GM21717 (cell line): ENCODE measurements around the gene ZNF19.
A peak's percentile ranks its signal among the peaks of the same experiment; 100 is the strongest.

ENCODE experiments used
- ATAC-seq: cut with Tn5 transposase; IDR thresholded peaks from one replicate; pipeline ENCODE4 v1.9.1; 2021; ENCODE audit warnings: mild to moderate bottlenecking, moderate library complexity; ENCODE audit not compliant: unreplicated experiment

The ZNF19 gene

GRCh38 chr16:71491054-71491453 is 1.9 kb upstream of the ZNF19 start:
- no peak for ATAC-seq

- ATAC-seq: no peak
These were observed 1.2 kb upstream of the ZNF19 start for GRCh38 chr16:71490361-71490760.

- ATAC-seq: peak; percentile 92
These were observed 4.9 kb downstream of the ZNF19 start for GRCh38 chr16:71484006-71484893.

GRCh38 chr16:71482569-71482968 is 6.6 kb downstream of the ZNF19 start:
- ATAC-seq: no peak

GRCh38 chr16:71480956-71481355 is 8.2 kb downstream of the ZNF19 start:
- ATAC-seq: no peak

- no peak for ATAC-seq
These were observed 9.7 kb downstream of the ZNF19 start for GRCh38 chr16:71479420-71479819.

- no peak for ATAC-seq
These were observed 12.5 kb downstream of the ZNF19 start for GRCh38 chr16:71476457-71477124.

GRCh38 chr16:71474864-71475263 is 14.3 kb downstream of the ZNF19 start:
- no peak for ATAC-seq

GRCh38 chr16:71473891-71474290 is 15.2 kb downstream of the ZNF19 start:
- ATAC-seq: no peak

- no peak for ATAC-seq
These were observed 16.2 kb downstream of the ZNF19 start for GRCh38 chr16:71472931-71473330.

- no peak for ATAC-seq
These were observed 17.1 kb downstream of the ZNF19 start for GRCh38 chr16:71472051-71472450.

- ATAC-seq: no peak
These were observed 21.3 kb downstream of the ZNF19 start for GRCh38 chr16:71467810-71468209.

- ATAC-seq: no peak
These were observed 24.9 kb downstream of the ZNF19 start for GRCh38 chr16:71464231-71464630.

GRCh38 chr16:71461686-71462648 is 27.2 kb downstream of the ZNF19 start, which contains the start of gene ZNF23:
Gene ZNF23 (minus strand): TSS chr16:71462247. CDS start chr16:71456796, 5,451 bp downstream.
- ATAC-seq: peak; percentile 97

- no peak for ATAC-seq
These were observed 28.2 kb downstream of the ZNF19 start for GRCh38 chr16:71460941-71461340.

GRCh38 chr16:71460236-71460635 is 28.9 kb downstream of the ZNF19 start:
- ATAC-seq: no peak

- no peak for ATAC-seq
These were observed 29.6 kb downstream of the ZNF19 start for GRCh38 chr16:71459510-71459909.

- no peak for ATAC-seq
These were observed 32.3 kb downstream of the ZNF19 start for GRCh38 chr16:71456801-71457200.

- no peak for ATAC-seq
These were observed 36.1 kb downstream of the ZNF19 start for GRCh38 chr16:71453036-71453435.

- no peak for ATAC-seq
These were observed 40.1 kb downstream of the ZNF19 start for GRCh38 chr16:71449020-71449419.

- ATAC-seq: no peak
These were observed 40.8 kb downstream of the ZNF19 start for GRCh38 chr16:71448274-71448866.
